T-helper 2 cell treated with Interferon-gamma antibody and Interleukin-4, amounts not matched to agents 5 μg/mL and 100 μg/mL, for 36 hours (primary cell): ENCODE data around the gene CXCL13.
"Not testable (repeated sequence)": the region's sequence is repeated elsewhere in the genome, so short reads cannot be mapped to it uniquely, and the experiment has no call there.

Source experiments
- DNase-seq: peaks from one replicate; pipeline ENCODE4 v3.0.0; 2021; ENCODE audit warnings: low spot score
- H3K27ac Mint-ChIP-seq: one replicate; pipeline ENCODE4 v1.8.0; 2021; ENCODE audit warnings: mild to moderate bottlenecking, mixed read lengths
- H3K27me3 Mint-ChIP-seq: one replicate; pipeline ENCODE4 v1.8.0; 2021; ENCODE audit warnings: low read depth, mixed read lengths
- H3K36me3 Mint-ChIP-seq: one replicate; pipeline ENCODE4 v1.8.0; 2021; ENCODE audit warnings: low read depth, mixed read lengths
- H3K4me1 Mint-ChIP-seq: one replicate; pipeline ENCODE4 v1.8.0; 2021; ENCODE audit warnings: low read depth, mixed read lengths
- H3K4me3 Mint-ChIP-seq: one replicate; pipeline ENCODE4 v1.8.0; 2022; ENCODE audit warnings: mild to moderate bottlenecking, moderate library complexity, mixed read lengths
- H3K9me3 Mint-ChIP-seq: one replicate; pipeline ENCODE4 v1.8.0; 2021; ENCODE audit warnings: mixed read lengths

Gene CXCL13, protein sequence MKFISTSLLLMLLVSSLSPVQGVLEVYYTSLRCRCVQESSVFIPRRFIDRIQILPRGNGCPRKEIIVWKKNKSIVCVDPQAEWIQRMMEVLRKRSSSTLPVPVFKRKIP

GRCh38 chr4:77605210-77605902, at the start of gene CXCL13:
CXCL13 (plus strand) TSS chr4:77605820; CDS start chr4:77605866, 46 bp downstream.
- no peak for DNase-seq
- H3K9me3 Mint-ChIP-seq: no peaks in the 10 kb centered on the region
- H3K4me1 Mint-ChIP-seq: peaks cover 5% of the 10 kb centered on the region
- no peak within 1 kb of the TSS for H3K27ac Mint-ChIP-seq
- no peak within 1 kb of the TSS for H3K4me3 Mint-ChIP-seq
- H3K36me3 Mint-ChIP-seq: no peaks in the 10 kb centered on the region
- H3K27me3 Mint-ChIP-seq: peaks cover 17% of the 10 kb centered on the region

DNA sequence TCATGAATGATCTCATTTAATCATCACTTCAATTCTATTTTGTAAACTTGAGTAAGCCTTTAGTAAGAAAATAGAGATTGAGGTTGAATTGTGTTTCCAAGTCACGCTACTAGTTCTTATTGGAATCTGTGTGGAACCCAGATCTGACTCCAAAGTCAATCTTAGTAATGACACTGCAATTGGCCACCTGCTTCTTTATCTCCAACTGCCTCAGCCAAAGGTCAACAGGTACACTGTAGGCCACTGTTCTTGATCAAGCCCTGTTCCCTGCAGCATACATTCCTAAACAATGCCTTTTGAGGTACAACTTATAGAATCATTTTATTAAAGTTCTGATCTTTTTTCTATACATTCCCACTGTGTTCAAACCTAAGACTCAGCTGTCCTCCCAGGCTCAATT, 45.5 kb upstream of the CXCL13 start:
- Mint-ChIP-seq H3K9me3 (peaks cover 7% of the 10 kb centered on the region), H3K27me3 (no peaks in the 10 kb centered on the region), H3K4me3 (no peak overlapping the region), H3K36me3 (no peaks in the 10 kb centered on the region), H3K4me1 (no peaks in the 10 kb centered on the region), H3K27ac (no peak overlapping the region)
- DNase-seq: no peak

DNA sequence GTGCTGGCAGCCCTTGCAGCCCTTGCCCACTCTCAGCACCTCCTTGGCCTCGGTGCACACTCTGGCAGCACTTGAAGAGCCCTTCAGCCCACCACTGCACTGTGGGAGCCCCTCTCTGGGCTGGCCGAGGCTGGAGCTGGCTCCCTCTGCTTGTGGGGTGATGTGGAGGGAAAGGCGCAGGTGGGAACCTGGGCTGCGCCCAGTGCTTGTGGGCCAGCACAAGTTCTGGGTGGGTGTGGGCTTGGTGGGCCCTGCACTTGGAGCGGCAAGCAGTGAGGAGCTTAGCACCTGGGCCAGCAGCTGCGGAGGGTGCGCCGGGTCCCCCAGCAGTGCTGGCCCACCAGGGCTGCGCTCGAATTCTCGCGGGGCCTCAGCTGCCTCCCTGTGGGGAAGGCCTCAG, 43.9 kb upstream of the CXCL13 start:
- not testable (repeated sequence) for H3K27me3 Mint-ChIP-seq, H3K27ac Mint-ChIP-seq, DNase-seq, H3K4me3 Mint-ChIP-seq, H3K4me1 Mint-ChIP-seq, H3K9me3 Mint-ChIP-seq, H3K36me3 Mint-ChIP-seq

- no peaks in the 10 kb centered on the region for H3K36me3 Mint-ChIP-seq
- DNase-seq: no peak
- no peak overlapping the region for H3K27ac Mint-ChIP-seq
- H3K4me3 Mint-ChIP-seq: no peak overlapping the region
- peaks cover 2% of the 10 kb centered on the region for H3K27me3 Mint-ChIP-seq
- H3K9me3 Mint-ChIP-seq: peaks cover 2% of the 10 kb centered on the region
- no peaks in the 10 kb centered on the region for H3K4me1 Mint-ChIP-seq
Observed at GRCh38 chr4:77564231-77564630, 41.4 kb upstream of the CXCL13 start.

DNA sequence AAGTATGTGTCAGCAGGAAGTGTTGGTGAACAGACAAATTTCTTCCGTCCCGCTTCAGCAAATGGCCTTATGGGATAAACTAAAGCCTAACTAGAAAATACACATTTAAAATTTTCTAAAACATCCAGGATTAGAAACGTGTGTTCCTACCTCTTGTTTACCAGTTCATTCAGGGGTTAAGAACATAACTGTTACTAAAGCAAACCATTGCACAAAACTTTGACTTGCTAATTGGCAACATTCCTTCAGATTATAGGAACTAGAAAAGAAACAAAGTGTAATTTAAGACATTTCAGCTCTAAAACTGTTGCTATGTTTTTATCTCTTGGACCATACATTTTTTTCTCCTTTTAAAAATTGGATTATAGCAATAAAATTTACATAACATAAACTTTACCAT, 39.5 kb upstream of the CXCL13 start:
- H3K9me3 Mint-ChIP-seq: peaks cover 7% of the 10 kb centered on the region
- H3K4me3 Mint-ChIP-seq: no peak overlapping the region
- DNase-seq: no peak
- no peak overlapping the region for H3K27ac Mint-ChIP-seq
- no peaks in the 10 kb centered on the region for H3K36me3 Mint-ChIP-seq
- H3K4me1 Mint-ChIP-seq: no peaks in the 10 kb centered on the region
- H3K27me3 Mint-ChIP-seq: peaks cover 2% of the 10 kb centered on the region

GRCh38 chr4:77567549-77567948, 38.1 kb upstream of the CXCL13 start:
- DNase-seq: no peak
- peaks cover 9% of the 10 kb centered on the region for H3K9me3 Mint-ChIP-seq
- no peak overlapping the region for H3K4me3 Mint-ChIP-seq
- no peak overlapping the region for H3K27ac Mint-ChIP-seq
- no peaks in the 10 kb centered on the region for H3K4me1 Mint-ChIP-seq
- no peaks in the 10 kb centered on the region for H3K36me3 Mint-ChIP-seq
- peaks cover 2% of the 10 kb centered on the region for H3K27me3 Mint-ChIP-seq

DNA sequence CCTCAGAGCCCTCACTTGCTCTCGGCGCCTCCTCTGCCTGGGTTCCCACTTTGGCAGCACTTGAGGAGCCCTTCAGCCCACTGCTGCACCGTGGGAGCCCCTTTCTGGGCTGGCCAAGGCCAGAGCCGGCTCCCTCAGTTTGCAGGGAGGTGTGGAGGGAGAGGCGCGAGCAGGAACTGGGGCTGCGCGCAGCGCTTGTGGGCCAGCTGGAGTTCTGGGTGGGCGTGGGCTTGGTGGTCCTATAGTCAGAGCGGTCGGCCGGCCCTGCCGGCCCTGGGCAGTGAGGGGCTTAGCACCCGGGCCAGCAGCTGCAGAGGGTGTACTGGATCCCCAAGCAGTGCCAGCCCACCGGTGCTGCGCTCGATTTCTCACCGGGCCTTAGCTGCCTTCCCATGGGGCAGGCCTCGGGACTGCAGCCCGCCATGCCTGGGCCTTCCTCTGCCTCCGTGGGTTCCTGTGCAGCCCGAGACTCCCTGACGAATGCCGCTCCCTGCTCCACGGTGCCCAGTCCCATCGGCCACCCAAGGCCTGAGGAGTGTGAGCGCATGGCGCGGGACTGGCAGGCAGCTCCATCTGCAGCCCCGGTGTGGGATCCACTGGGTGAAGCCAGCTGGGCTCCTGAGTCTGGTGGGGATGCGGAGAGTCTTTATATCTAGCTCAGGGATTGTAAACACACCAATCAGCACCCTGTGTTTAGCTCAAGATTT, 35.0 kb upstream of the CXCL13 start:
- not testable (repeated sequence) for DNase-seq, H3K36me3 Mint-ChIP-seq, H3K4me3 Mint-ChIP-seq, H3K27me3 Mint-ChIP-seq, H3K27ac Mint-ChIP-seq, H3K4me1 Mint-ChIP-seq
- H3K9me3 Mint-ChIP-seq: peaks cover 14% of the 10 kb centered on the region

- no peak overlapping the region for H3K27ac Mint-ChIP-seq
- H3K27me3 Mint-ChIP-seq: no peaks in the 10 kb centered on the region
- DNase-seq: no peak
- H3K4me3 Mint-ChIP-seq: no peak overlapping the region
- no peaks in the 10 kb centered on the region for H3K36me3 Mint-ChIP-seq
- H3K4me1 Mint-ChIP-seq: no peaks in the 10 kb centered on the region
- H3K9me3 Mint-ChIP-seq: peaks cover 6% of the 10 kb centered on the region
Observed at GRCh38 chr4:77576351-77576750, 29.3 kb upstream of the CXCL13 start.

DNA sequence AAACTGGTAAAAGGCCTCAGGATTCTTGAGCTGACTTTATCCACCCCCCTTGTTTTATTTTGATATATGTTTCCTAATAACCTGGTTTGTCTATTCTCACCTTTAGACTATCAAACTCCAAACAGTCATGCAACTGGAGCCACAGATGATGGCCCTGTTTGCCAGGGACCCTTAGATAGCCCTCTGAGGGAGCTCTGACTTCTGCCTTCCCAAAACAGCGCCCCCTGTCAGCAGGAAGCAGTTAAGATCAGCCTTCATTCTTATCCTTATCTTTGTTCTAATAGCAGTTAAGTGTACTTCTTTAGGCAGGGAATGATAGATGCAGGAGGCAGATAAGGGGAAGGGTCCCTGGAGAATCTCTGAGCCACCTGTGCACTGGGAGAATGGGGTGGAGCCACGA, 27.5 kb upstream of the CXCL13 start:
- no peak for DNase-seq
- peaks cover 4% of the 10 kb centered on the region for H3K4me1 Mint-ChIP-seq

DNA sequence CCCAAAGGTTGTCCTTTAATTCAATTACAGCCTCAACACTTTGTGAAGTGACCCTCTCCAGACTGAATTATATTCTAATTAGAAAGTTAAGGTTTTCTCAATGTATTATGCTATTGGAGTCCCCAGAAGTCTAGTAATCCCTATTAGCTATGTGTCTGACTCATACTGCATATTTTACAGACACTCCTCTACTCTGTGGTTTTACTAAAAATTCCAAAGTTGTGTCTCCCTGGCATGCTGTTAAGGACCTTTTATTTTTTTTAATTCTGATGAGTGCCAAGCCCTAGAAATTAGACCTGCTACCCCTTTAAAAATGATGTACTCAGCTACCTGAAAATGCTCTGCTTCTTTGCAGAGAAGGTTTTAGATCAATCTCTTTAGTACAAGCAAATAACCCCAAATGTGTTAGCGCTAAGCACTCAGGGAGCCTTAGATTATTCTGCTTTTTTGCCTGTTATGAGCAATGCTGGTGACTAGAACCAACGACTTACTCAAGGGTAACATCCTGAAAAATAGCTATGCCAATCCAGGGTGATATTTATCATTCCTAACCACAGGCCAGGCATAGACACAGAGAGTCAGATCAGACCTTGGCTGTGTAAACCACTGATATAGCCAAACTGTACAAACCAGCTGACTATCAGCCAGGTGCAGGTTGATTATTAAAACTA, 26.1 kb upstream of the CXCL13 start:
- no peak overlapping the region for H3K27ac Mint-ChIP-seq
- no peaks in the 10 kb centered on the region for H3K9me3 Mint-ChIP-seq
- DNase-seq: no peak
- no peak overlapping the region for H3K4me3 Mint-ChIP-seq
- no peaks in the 10 kb centered on the region for H3K27me3 Mint-ChIP-seq
- H3K4me1 Mint-ChIP-seq: peaks cover 4% of the 10 kb centered on the region
- peaks cover 1% of the 10 kb centered on the region for H3K36me3 Mint-ChIP-seq

More for the DNA sequence above, 27.5 kb upstream of the CXCL13 start:
- Mint-ChIP-seq H3K9me3 (no peaks in the 10 kb centered on the region), H3K4me3 (no peak overlapping the region), H3K36me3 (no peaks in the 10 kb centered on the region), H3K27me3 (no peaks in the 10 kb centered on the region), H3K27ac (no peak overlapping the region)

DNA sequence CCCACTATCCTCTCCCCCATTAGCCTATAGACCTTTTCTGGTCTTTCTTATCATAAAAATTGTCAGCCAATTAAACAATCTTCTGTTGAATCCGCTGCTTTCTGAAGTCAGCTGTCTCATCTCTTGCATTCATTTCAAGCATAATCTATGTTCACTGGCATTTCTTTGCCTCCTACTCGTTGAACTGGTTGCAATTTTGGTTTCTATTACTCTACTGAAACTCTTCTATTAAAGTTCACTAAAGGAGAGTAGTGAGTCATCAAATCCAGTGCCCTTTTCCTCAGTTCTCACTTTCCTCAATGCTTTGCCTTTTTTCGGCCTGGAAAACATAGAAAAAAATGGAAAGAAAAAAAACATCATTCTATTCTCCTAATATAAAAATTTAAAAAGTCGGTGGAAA, 23.9 kb upstream of the CXCL13 start:
- DNase-seq: no peak
- H3K4me3 Mint-ChIP-seq: peak overlapping the region; percentile 13
- H3K27ac Mint-ChIP-seq: no peak overlapping the region
- H3K4me1 Mint-ChIP-seq: peaks cover 11% of the 10 kb centered on the region
- H3K27me3 Mint-ChIP-seq: no peaks in the 10 kb centered on the region
- H3K36me3 Mint-ChIP-seq: peaks cover 1% of the 10 kb centered on the region
- H3K9me3 Mint-ChIP-seq: no peaks in the 10 kb centered on the region

GRCh38 chr4:77582156-77582555, 23.5 kb upstream of the CXCL13 start:
- Mint-ChIP-seq H3K36me3 (peaks cover 1% of the 10 kb centered on the region), H3K27ac (no peak overlapping the region), H3K27me3 (no peaks in the 10 kb centered on the region), H3K9me3 (no peaks in the 10 kb centered on the region), H3K4me3 (no peak overlapping the region), H3K4me1 (peaks cover 15% of the 10 kb centered on the region)
- DNase-seq: no peak

GRCh38 chr4:77582711-77583110, 22.9 kb upstream of the CXCL13 start:
- Mint-ChIP-seq H3K27ac (no peak overlapping the region), H3K27me3 (peaks cover 4% of the 10 kb centered on the region), H3K4me3 (no peak overlapping the region), H3K36me3 (peaks cover 1% of the 10 kb centered on the region), H3K4me1 (peaks cover 20% of the 10 kb centered on the region), H3K9me3 (no peaks in the 10 kb centered on the region)
- DNase-seq: no peak

- H3K27ac Mint-ChIP-seq: peak overlapping the region; percentile 3
- H3K27me3 Mint-ChIP-seq: peaks cover 6% of the 10 kb centered on the region
- peaks cover 29% of the 10 kb centered on the region for H3K4me1 Mint-ChIP-seq
- no peaks in the 10 kb centered on the region for H3K9me3 Mint-ChIP-seq
- peak; percentile 85 for DNase-seq
- H3K36me3 Mint-ChIP-seq: peaks cover 1% of the 10 kb centered on the region
- peak overlapping the region; percentile 61 for H3K4me3 Mint-ChIP-seq
Observed at GRCh38 chr4:77586951-77587383, 18.7 kb upstream of the CXCL13 start.
